Ishikawa (cell line): Measurements from ENCODE around the gene GPR39.

ENCODE experiments used
- CEBPB ChIP-seq: IDR thresholded peaks from 2 replicates; pipeline ENCODE4 v1.6.1; 2012
- CREB1 ChIP-seq: IDR thresholded peaks from 2 replicates; pipeline ENCODE4 v1.6.1; 2012; ENCODE audit warnings: low read depth
- EGR1 ChIP-seq: IDR thresholded peaks from 2 replicates; pipeline ENCODE4 v1.6.1; 2012
- EP300 ChIP-seq: IDR thresholded peaks from 2 replicates; pipeline ENCODE4 v1.6.1; 2012; ENCODE audit warnings: borderline replicate concordance
- FOXM1 ChIP-seq: IDR thresholded peaks from 2 replicates; pipeline ENCODE4 v1.6.1; 2012; ENCODE audit warnings: low read depth, borderline replicate concordance
- MAX ChIP-seq: IDR thresholded peaks from 2 replicates; pipeline ENCODE4 v1.6.1; 2012
- NFIC ChIP-seq: IDR thresholded peaks from 2 replicates; pipeline ENCODE4 v1.6.1; 2012
- RAD21 ChIP-seq: IDR thresholded peaks from 2 replicates; pipeline ENCODE4 v1.6.1; 2012; ENCODE audit warnings: low read depth
- REST ChIP-seq: IDR thresholded peaks from 2 replicates; pipeline ENCODE4 v1.6.1; 2012; ENCODE audit warnings: low read depth, mild to moderate bottlenecking
- TAF1 ChIP-seq: IDR thresholded peaks from 2 replicates; pipeline ENCODE4 v1.6.1; 2012; ENCODE audit warnings: low read depth, mild to moderate bottlenecking
- TCF12 ChIP-seq: IDR thresholded peaks from 2 replicates; pipeline ENCODE4 v1.6.1; 2012; ENCODE audit warnings: low read depth
- TEAD4 ChIP-seq: IDR thresholded peaks from 2 replicates; pipeline ENCODE4 v1.6.1; 2012
- USF1 ChIP-seq: IDR thresholded peaks from 2 replicates; pipeline ENCODE4 v1.6.1; 2012
- YY1 ChIP-seq: IDR thresholded peaks from 2 replicates; pipeline ENCODE4 v1.6.1; 2012; ENCODE audit warnings: low read depth
- ZBTB7A ChIP-seq: IDR thresholded peaks from 2 replicates; pipeline ENCODE4 v1.6.1; 2012; ENCODE audit warnings: low read depth

GPR39 gene

GRCh38 chr2:132589111-132589830 is 172.7 kb downstream of the GPR39 start:
- TF ChIP-seq NFIC, result no peak
- TF ChIP-seq FOXM1, result no peak
- no peak for TF ChIP-seq ZBTB7A
- TF ChIP-seq CEBPB, result no peak
- no peak for TF ChIP-seq EGR1
- TF ChIP-seq YY1, result no peak
- no peak for TF ChIP-seq USF1
- no peak for TF ChIP-seq CREB1
- TF ChIP-seq MAX, result no peak
- TF ChIP-seq RAD21, result no peak
- no peak for TF ChIP-seq TCF12
- TF ChIP-seq REST, result no peak
- TF ChIP-seq TEAD4, result no peak

GRCh38 chr2:132589966-132590365 is 173.4 kb downstream of the GPR39 start:
- TF ChIP-seq TCF12, result no peak
- TF ChIP-seq CREB1, result no peak
- no peak for TF ChIP-seq RAD21
- no peak for TF ChIP-seq ZBTB7A
- TF ChIP-seq FOXM1, result no peak
- TF ChIP-seq TEAD4, result no peak
- TF ChIP-seq MAX, result no peak
- no peak for TF ChIP-seq NFIC
- no peak for TF ChIP-seq USF1
- no peak for TF ChIP-seq CEBPB
- no peak for TF ChIP-seq TAF1
- TF ChIP-seq EP300, result no peak
- TF ChIP-seq YY1, result no peak
- TF ChIP-seq EGR1, result no peak
- TF ChIP-seq REST, result no peak

- TF ChIP-seq FOXM1 (no peak), EP300 (peak; percentile 39; the same call in 1 of the 2 replicates), NFIC (no peak), CREB1 (no peak), MAX (no peak), ZBTB7A (no peak), CEBPB (no peak)
Measured at GRCh38 chr2:132593171-132593570, 176.6 kb downstream of the GPR39 start.

- TF ChIP-seq NFIC, result no peak
- TF ChIP-seq YY1, result no peak
- TF ChIP-seq TAF1, result no peak
- no peak for TF ChIP-seq RAD21
- no peak for TF ChIP-seq REST
- no peak for TF ChIP-seq TEAD4
- no peak for TF ChIP-seq USF1
- no peak for TF ChIP-seq CEBPB
- no peak for TF ChIP-seq EP300
- TF ChIP-seq MAX, result no peak
- no peak for TF ChIP-seq TCF12
- TF ChIP-seq FOXM1, result no peak
- TF ChIP-seq EGR1, result no peak
- no peak for TF ChIP-seq ZBTB7A
- no peak for TF ChIP-seq CREB1
Measured at GRCh38 chr2:132595186-132595585, 178.6 kb downstream of the GPR39 start.
